Endothelial cell of umbilical vein (primary cell): ENCODE measurements around the gene TMEM170A. TPM values are rescaled to one million over a fixed set of nuclear protein-coding genes. Genes with fewer than 3 reads are reported as not detected.

ENCODE experiments used
- BruUV-seq: library from RNA; stranded (reverse); fragments of 400-500 nt; replicated peaks from 2 replicates; lab custom pipeline; 2021; lab: Mats Ljungman, UMichigan
- CTCF ChIA-PET: fragments of 300-600, 350-600 bp; sonication (Branson Sonifier 250); formaldehyde crosslinking; loops from one replicate; lab custom pipeline; 2021; ENCODE audit warnings: antibody characterized with exemption, inconsistent platforms; lab: Charles Lee
- POLR2A ChIA-PET: fragments of 300-600, 350-600 bp; sonication (Branson Sonifier 250); formaldehyde crosslinking; loops from one replicate; lab custom pipeline; 2021; ENCODE audit warnings: antibody characterized with exemption, inconsistent platforms; lab: Charles Lee
- DNase-seq: peaks from one replicate; pipeline ENCODE4 v3.0.0-alpha.2; 2011; ENCODE audit warnings: low read depth, low spot score
- FAIRE-seq: peaks from 2 replicates; lab custom pipeline; 2011; peaks lifted over from hg19 to GRCh38; lab: Jason Lieb, UNC
- H2AFZ ChIP-seq: 2 replicates; pipeline ENCODE4 v1.6.0; 2012; ENCODE audit warnings: low read depth, low read length, control low read depth, inconsistent platforms
- H3K27ac ChIP-seq: 2 replicates; pipeline ENCODE4 v1.5.1; 2011; ENCODE audit warnings: low read depth, mild to moderate bottlenecking, control low read depth, low read length, moderate library complexity; ENCODE audit not compliant: insufficient read depth
- H3K27me3 ChIP-seq, 2 experiments: 2 replicates each; pipeline versions ENCODE4 v1.6.0 to v1.6.1; 2011; ENCODE audit warnings: low read length in 2 of 2, mixed read lengths in 1 of 2; ENCODE audit not compliant: control insufficient read depth in 2 of 2, insufficient read depth in 2 of 2
- H3K36me3 ChIP-seq, 2 experiments: 2 replicates in 1 of 2; 3 replicates in 1 of 2; pipeline ENCODE4 v1.5.1; 2011; ENCODE audit warnings: low read length in 2 of 2, mild to moderate bottlenecking in 1 of 2, moderate library complexity in 1 of 2; ENCODE audit not compliant: control insufficient read depth in 2 of 2, insufficient read depth in 2 of 2; ENCODE audit errors: extremely low read depth in 1 of 2
- H3K4me1 ChIP-seq: 3 replicates; pipeline ENCODE4 v1.5.1; 2011; ENCODE audit warnings: mild to moderate bottlenecking, low read length; ENCODE audit not compliant: control insufficient read depth, insufficient read depth; ENCODE audit errors: extremely low read depth
- H3K4me2 ChIP-seq: 2 replicates; pipeline ENCODE4 v1.6.1; 2011; ENCODE audit warnings: low read length, control low read depth, mixed read lengths; ENCODE audit not compliant: insufficient read depth
- H3K4me3 ChIP-seq, 3 experiments: fragments of 200-600 bp in 1 of 3; sonication (generic), shearing (Covaris generic) in 1 of 3; replicated peaks in 1 of 3; 2 replicates each; pipeline ENCODE4 v1.5.1; 2011 to 2016; ENCODE audit warnings: control low read depth in 3 of 3, low read length in 3 of 3, mild to moderate bottlenecking in 2 of 3, inconsistent platforms in 1 of 3, low read depth in 1 of 3, moderate library complexity in 1 of 3; ENCODE audit not compliant: insufficient read depth in 1 of 3
- H3K79me2 ChIP-seq: 2 replicates; pipeline ENCODE4 v1.6.0; 2012; ENCODE audit warnings: low read length, inconsistent platforms; ENCODE audit not compliant: control insufficient read depth, insufficient read depth
- H3K9ac ChIP-seq: replicated peaks from 2 replicates; pipeline ENCODE3; 2011; ENCODE audit warnings: low read length, control low read depth; ENCODE audit not compliant: insufficient read depth; ENCODE audit errors: extremely low read depth
- H3K9me1 ChIP-seq: replicated peaks from 3 replicates; pipeline ENCODE4 v1.6.0; 2011; ENCODE audit warnings: mild to moderate bottlenecking, low read length; ENCODE audit not compliant: control insufficient read depth, insufficient read depth; ENCODE audit errors: extremely low read depth
- H3K9me3 ChIP-seq: replicated peaks from 2 replicates; pipeline ENCODE4 v1.5.1; 2012; ENCODE audit warnings: low read length, inconsistent platforms; ENCODE audit not compliant: control insufficient read depth, insufficient read depth
- H4K20me1 ChIP-seq: replicated peaks from 2 replicates; pipeline ENCODE3; 2011; ENCODE audit warnings: mild to moderate bottlenecking, low read length; ENCODE audit not compliant: control insufficient read depth, insufficient read depth; ENCODE audit errors: extremely low read depth
- CTCF ChIP-seq, 2 donors: IDR thresholded peaks; 1 replicate in 1 of 2; 2 replicates in 1 of 2; pipeline ENCODE4 v1.5.1; 2011; ENCODE audit warnings: low read length in 2 of 2, mild to moderate bottlenecking in 2 of 2, moderate library complexity in 2 of 2, control low read depth in 1 of 2, inconsistent platforms in 1 of 2, low read depth in 1 of 2; ENCODE audit not compliant: insufficient read depth in 1 of 2; ENCODE audit errors: extremely low read depth in 1 of 2
- EZH2 ChIP-seq: IDR thresholded peaks from 2 replicates; pipeline ENCODE4 v1.6.1; 2012; ENCODE audit warnings: borderline replicate concordance, low read depth, mild to moderate bottlenecking, moderate library complexity, low read length, inconsistent platforms; ENCODE audit not compliant: severe bottlenecking
- FOS ChIP-seq: IDR thresholded peaks from 2 replicates; pipeline ENCODE4 v1.6.1; 2011; ENCODE audit warnings: mild to moderate bottlenecking, low read length, moderate library complexity, borderline replicate concordance; ENCODE audit not compliant: insufficient read depth
- GATA2 ChIP-seq: IDR thresholded peaks from 2 replicates; pipeline ENCODE4 v1.7.0; 2011; ENCODE audit warnings: low read depth, mild to moderate bottlenecking, moderate library complexity, mixed read lengths, low read length; ENCODE audit not compliant: insufficient read length, insufficient read depth
- JUN ChIP-seq: IDR thresholded peaks from 2 replicates; pipeline ENCODE4 v1.6.1; 2011; ENCODE audit warnings: borderline replicate concordance, low read depth; ENCODE audit not compliant: insufficient read length, insufficient read depth
- MAX ChIP-seq: IDR thresholded peaks from 2 replicates; pipeline ENCODE4 v1.6.1; 2011; ENCODE audit not compliant: insufficient read depth, insufficient read length
- MYC ChIP-seq: IDR thresholded peaks from one replicate; pipeline ENCODE4 v1.6.1; 2011; ENCODE audit warnings: mild to moderate bottlenecking, low read depth, low read length
- POLR2A ChIP-seq: IDR thresholded peaks from 2 replicates; pipeline ENCODE4 v1.6.1; 2012; ENCODE audit warnings: low read depth, mild to moderate bottlenecking, control low read depth, low read length
- POLR2AphosphoS5 ChIP-seq: IDR thresholded peaks from 2 replicates; pipeline ENCODE4 v1.6.1; 2012; ENCODE audit warnings: low read depth, mild to moderate bottlenecking, control low read depth, low read length, moderate library complexity; ENCODE audit not compliant: insufficient read depth
- dilution Hi-C: fragments of 300-500 bp; cut with MboI; formaldehyde crosslinking; loops from one replicate; pipeline ENCODE4 v1.15.0; 2019; ENCODE audit warnings: low sequenced_read_pairs; ENCODE audit not compliant: extremely low pct_ligation_motif_present
- intact Hi-C: fragments of 100-400 bp; cut with micrococcal nuclease; formaldehyde crosslinking; loops from one replicate; pipeline ENCODE4 v1.10.0; 2022
- polyA plus RNA-seq, 4 experiments: library from polyadenylated mRNA; depleted of rRNA in 3 of 4; stranded (reverse) in 3 of 4; unstranded in 1 of 4; fragments of >200 nt; gene quantifications; 2 replicates each; pipeline versions ENCODE4 v1.2.1 to v1.2.3, GENCODE V29; 2011 to 2012; ENCODE audit warnings: missing spikeins in 1 of 4
- total RNA-seq: library from RNA; stranded (reverse); gene quantifications from 2 replicates; pipeline ENCODE4 v1.2.3, GENCODE V29; 2021

Gene TMEM170A
- total and polyA plus RNA-seq, 2 donors (not counting 3 experiments of a cell fraction or from before 2014, with no cell fraction given), result 12.9 to 22.2 TPM

GRCh38 chr16:75481475-75481874 lies 17.0 kb upstream of the TMEM170A start:
- Histone ChIP-seq H3K27me3 (no peaks in the 10 kb centered on the region), H3K4me1 (no peaks in the 10 kb centered on the region), H3K9ac (no peak overlapping the region), H4K20me1 (no peaks in the 10 kb centered on the region), H3K79me2 (no peaks in the 10 kb centered on the region), H3K4me3 (no peak overlapping the region), H3K4me2 (no peak overlapping the region), H3K27ac (no peak overlapping the region), H3K9me1 (no peaks in the 10 kb centered on the region), H3K9me3 (no peaks in the 10 kb centered on the region), H3K36me3 (no peaks in the 10 kb centered on the region), H2AFZ (no peak overlapping the region)
- CTCF ChIA-PET, result interaction anchor here (0.9 kb wide), 1 partner anchor 36 kb away, joined by 3 read pairs; no protein-coding TSS in a partner anchor
- DNase-seq, result no peak
- no peak for TF ChIP-seq POLR2A
- intact Hi-C loops (no loop called here), dilution Hi-C loops (no loop called here)
- BruUV-seq, result no TSS peak
- no peak for FAIRE-seq
- POLR2A ChIA-PET, result no interaction called here

- Histone ChIP-seq H3K4me1 (no peaks in the 10 kb centered on the region), H4K20me1 (no peaks in the 10 kb centered on the region), H3K4me2 (no peak overlapping the region), H3K36me3 (no peaks in the 10 kb centered on the region), H2AFZ (no peak overlapping the region), H3K9me3 (no peaks in the 10 kb centered on the region), H3K9ac (no peak overlapping the region), H3K27ac (no peak overlapping the region), H3K27me3 (no peaks in the 10 kb centered on the region), H3K4me3 (no peak overlapping the region), H3K79me2 (no peaks in the 10 kb centered on the region), H3K9me1 (no peaks in the 10 kb centered on the region)
- TF ChIP-seq GATA2, result no peak
- no peak for TF ChIP-seq MYC
- no peak for TF ChIP-seq CTCF (IDR thresholded peaks at IDR 0.05; ENCODE audit: extremely low read depth in 1 of 2, insufficient read depth in 1 of 2, low read depth in 1 of 2, low read length in 2 of 2)
- no peak for TF ChIP-seq POLR2A
- TF ChIP-seq FOS, result no peak
- TF ChIP-seq EZH2, result no peak
- no peak for TF ChIP-seq POLR2AphosphoS5
- TF ChIP-seq MAX, result no peak
- no peak for TF ChIP-seq JUN
- CTCF ChIA-PET, result interaction anchor here (0.8 kb wide), 1 partner anchor 38 kb away, joined by 3 read pairs; no protein-coding TSS in a partner anchor
- dilution Hi-C loops, result no loop called here
- FAIRE-seq (no peak), DNase-seq (no peak)
- intact Hi-C loops, result no loop called here
- POLR2A ChIA-PET, result no interaction called here
- BruUV-seq, result no TSS peak
Measured at GRCh38 chr16:75479421-75479990, 15.0 kb upstream of the TMEM170A start.
